HepG2 (cell line): ENCODE measurements around the gene SEC61A1. TPM values are rescaled to one million over a fixed set of nuclear protein-coding genes. Genes with fewer than 3 reads are reported as not detected.

Experiments
- ARNT ChIP-seq: fragments of 450-650 bp; IDR thresholded peaks from 2 replicates; pipeline ENCODE4 v1.6.1; 2017
- BRCA1 ChIP-seq: sonication (generic); formaldehyde crosslinking; IDR thresholded peaks from 2 replicates; pipeline ENCODE4 v1.4.0; 2020; ENCODE audit warnings: missing genetic modification reagents
- DNMT1 ChIP-seq: sonication (generic); formaldehyde crosslinking; IDR thresholded peaks from 2 replicates; pipeline ENCODE4 v1.5.1; 2020; ENCODE audit warnings: mild to moderate bottlenecking, missing genetic modification reagents
- ELF3 ChIP-seq: IDR thresholded peaks from 2 replicates; pipeline ENCODE4 v1.6.1; 2016; ENCODE audit warnings: missing genetic modification reagents, missing compliant biosample characterization
- MXI1 ChIP-seq: IDR thresholded peaks from 3 replicates; pipeline ENCODE4 v1.6.1; 2012; ENCODE audit warnings: low read depth, low read length, inconsistent platforms, borderline replicate concordance
- NFIC ChIP-seq: IDR thresholded peaks from 2 replicates; pipeline ENCODE4 v1.6.1; 2012; ENCODE audit warnings: mild to moderate bottlenecking, low read length, inconsistent platforms
- NFYB ChIP-seq: sonication (generic); formaldehyde crosslinking; IDR thresholded peaks from 2 replicates; pipeline ENCODE4 v1.4.0; 2020; ENCODE audit warnings: missing genetic modification reagents
- POLR2G ChIP-seq: fragments of 200-400 bp; formaldehyde crosslinking; IDR thresholded peaks from 2 replicates; pipeline ENCODE4 v1.6.1; 2018; ENCODE audit warnings: mild to moderate bottlenecking, low read depth, low read length, moderate library complexity
- RAD21 ChIP-seq: fragments of 450-650 bp; formaldehyde crosslinking; IDR thresholded peaks from 2 replicates; pipeline ENCODE4 v1.5.0; 2020; ENCODE audit warnings: mild to moderate bottlenecking
- RBAK ChIP-seq: sonication (generic); formaldehyde crosslinking; IDR thresholded peaks from 2 replicates; pipeline ENCODE4 v1.5.1; 2020; ENCODE audit warnings: mild to moderate bottlenecking, missing genetic modification reagents
- RXRA ChIP-seq: sonication (generic); formaldehyde crosslinking; IDR thresholded peaks from 2 replicates; pipeline ENCODE4 v1.5.1; 2020; ENCODE audit warnings: missing genetic modification reagents
- USF2 ChIP-seq, 2 experiments: sonication (generic) in 1 of 2; formaldehyde crosslinking in 1 of 2; IDR thresholded peaks; 2 replicates each; pipeline versions ENCODE4 v1.5.1 to v1.6.1; 2011 to 2020; ENCODE audit warnings: borderline replicate concordance in 1 of 2, low read depth in 1 of 2, low read length in 1 of 2, mild to moderate bottlenecking in 1 of 2, missing genetic modification reagents in 1 of 2, moderate library complexity in 1 of 2
- ZBTB21 ChIP-seq: sonication (generic); formaldehyde crosslinking; IDR thresholded peaks from 2 replicates; pipeline ENCODE4 v1.4.0; 2020; ENCODE audit warnings: missing genetic modification reagents
- ZFP82 ChIP-seq: sonication (generic); formaldehyde crosslinking; IDR thresholded peaks from 2 replicates; pipeline ENCODE4 v1.5.1; 2020; ENCODE audit warnings: mild to moderate bottlenecking, missing genetic modification reagents, borderline replicate concordance
- ZNF12 ChIP-seq: sonication (generic); formaldehyde crosslinking; IDR thresholded peaks from 2 replicates; pipeline ENCODE4 v1.5.0; 2020; ENCODE audit warnings: missing genetic modification reagents
- ZNF274 ChIP-seq: sonication (generic); formaldehyde crosslinking; IDR thresholded peaks from 2 replicates; pipeline ENCODE4 v1.5.1; 2020; ENCODE audit warnings: mild to moderate bottlenecking, missing genetic modification reagents
- ZNF317 ChIP-seq: sonication (generic); formaldehyde crosslinking; IDR thresholded peaks from 2 replicates; pipeline ENCODE4 v1.5.0; 2020; ENCODE audit warnings: mild to moderate bottlenecking, missing genetic modification reagents
- ZNF550 ChIP-seq: sonication (generic); formaldehyde crosslinking; IDR thresholded peaks from 2 replicates; pipeline ENCODE4 v1.4.0; 2020; ENCODE audit warnings: mild to moderate bottlenecking, missing genetic modification reagents, borderline replicate concordance
- ZNF598 ChIP-seq: sonication (generic); formaldehyde crosslinking; IDR thresholded peaks from 2 replicates; pipeline ENCODE4 v1.5.1; 2020; ENCODE audit warnings: mild to moderate bottlenecking, missing genetic modification reagents, borderline replicate concordance
- ZNF724P ChIP-seq: sonication (generic); formaldehyde crosslinking; IDR thresholded peaks from 2 replicates; pipeline ENCODE4 v1.8.0; 2022; ENCODE audit warnings: missing genetic modification reagents, borderline replicate concordance
- ZSCAN20 ChIP-seq: sonication (generic); formaldehyde crosslinking; IDR thresholded peaks from 2 replicates; pipeline ENCODE4 v1.4.0; 2020; ENCODE audit warnings: missing genetic modification reagents, mild to moderate bottlenecking, borderline replicate concordance
- polyA plus RNA-seq, 8 experiments: library from polyadenylated mRNA; depleted of rRNA in 3 of 8; stranded (reverse) in 7 of 8; unstranded in 1 of 8; fragments of >200 nt; fragmentation: Illumina TruSeq in 4 of 8; extraction: Trizol in 4 of 8; gene quantifications; 2 replicates each; pipeline versions ENCODE4 v1.2.1 to v1.2.3, GENCODE V29; 2011 to 2016; ENCODE audit warnings: low read depth in 4 of 8, missing spikeins in 1 of 8, mixed read lengths in 1 of 8; ENCODE audit not compliant: insufficient read depth in 1 of 8
- total RNA-seq, 5 experiments: library from RNA; depleted of rRNA; stranded (reverse); fragments of >200 nt; fragmentation: Illumina TruSeq; extraction: Trizol; gene quantifications; 2 replicates each; pipeline ENCODE4 v1.2.3, GENCODE V29; 2016; ENCODE audit warnings: low read depth in 1 of 5
- TF ChIP-seq, protein P1 (sequence below): sonication (generic); formaldehyde crosslinking; IDR thresholded peaks from 2 replicates; pipeline ENCODE4 v1.8.0; 2022; ENCODE audit warnings: mild to moderate bottlenecking, missing genetic modification reagents, borderline replicate concordance
- TF ChIP-seq, protein P2 (sequence below): sonication (generic); formaldehyde crosslinking; IDR thresholded peaks from 2 replicates; pipeline ENCODE4 v1.4.0; 2020; ENCODE audit warnings: mild to moderate bottlenecking, low read depth, missing genetic modification reagents
- TF ChIP-seq, protein P3 (sequence below): sonication (generic); formaldehyde crosslinking; IDR thresholded peaks from 2 replicates; pipeline ENCODE4 v1.5.1; 2020; ENCODE audit warnings: missing genetic modification reagents, mild to moderate bottlenecking, borderline replicate concordance

Gene SEC61A1
- total and polyA plus RNA-seq, 2 of the 13 experiments (the other 11 are each of a cell fraction or from before 2014, with no cell fraction given), result 170 to 203 TPM

DNA sequence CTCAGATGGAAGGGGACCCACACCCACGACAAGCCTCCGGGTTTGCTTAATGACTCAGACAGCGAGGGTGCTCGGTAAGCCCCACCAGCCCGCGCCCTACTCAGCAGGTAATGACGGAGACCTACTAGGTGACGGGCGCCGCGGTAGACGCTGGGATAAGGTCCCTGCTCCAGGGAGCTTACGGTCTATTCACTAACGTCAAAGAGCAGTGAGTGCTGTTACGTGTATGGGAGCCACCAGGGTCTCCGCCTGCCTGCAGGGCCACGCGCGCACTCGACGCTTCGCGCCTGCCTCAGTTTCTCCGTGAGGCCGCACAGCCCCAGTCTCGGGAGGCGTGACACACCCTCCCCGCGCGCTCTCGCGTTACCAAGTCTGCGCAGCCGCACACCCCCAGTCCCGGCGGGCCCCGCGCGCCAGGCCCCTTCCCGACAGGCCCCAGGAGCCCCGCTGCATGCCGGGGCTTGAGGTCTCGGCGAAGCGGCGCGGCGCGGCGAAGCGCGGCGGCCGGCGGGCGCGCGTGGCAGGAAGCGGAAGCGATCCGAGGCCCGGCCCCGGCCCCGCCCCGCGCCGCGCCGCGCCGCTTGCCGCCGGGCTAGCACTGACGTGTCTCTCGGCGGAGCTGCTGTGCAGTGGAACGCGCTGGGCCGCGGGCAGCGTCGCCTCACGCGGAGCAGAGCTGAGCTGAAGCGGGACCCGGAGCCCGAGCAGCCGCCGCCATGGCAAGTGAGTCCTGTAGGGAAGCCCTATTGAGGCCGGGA is at the start of gene SEC61A1 (continued):
- TF ChIP-seq ZBTB21 (CRISPR knock-in tag) (peak; percentile 26; the same call in 1 of the 2 replicates), NFYB (CRISPR knock-in tag) (no peak), ZNF550 (CRISPR knock-in tag) (0 out of 2 replicates have a peak, but pooled peaks have one; percentile 91), ZNF598 (CRISPR knock-in tag) (no peak), NFIC (no peak), RXRA (CRISPR knock-in tag) (peak; percentile 61; the same call in 1 of the 2 replicates), ARNT (no peak), MXI1 (peak; percentile 67; the same call in 1 of the 3 replicates), BRCA1 (CRISPR knock-in tag) (no peak; the same call in none of the 2 replicates), RAD21 (CRISPR knock-in tag) (peak; percentile 49; the same call in 1 of the 2 replicates), ZSCAN20 (CRISPR knock-in tag) (0 out of 2 replicates have a peak, but pooled peaks have one; percentile 20), RBAK (no peak), USF2 (IDR thresholded peaks at IDR 0.05; ENCODE audit: low read depth, low read length) (no peak), USF2 (CRISPR knock-in tag; IDR thresholded peaks at IDR 0.05; ENCODE audit: borderline replicate concordance) (no peak), ZNF317 (CRISPR knock-in tag) (0 out of 2 replicates have a peak, but pooled peaks have one; percentile 55), ZNF12 (CRISPR knock-in tag) (no peak), DNMT1 (CRISPR knock-in tag) (peak; percentile 56; the same call in 1 of the 2 replicates), ZFP82 (peak; percentile 99), ELF3 (peak; percentile 44; the same call in 1 of the 2 replicates), ZNF724P (CRISPR knock-in tag) (0 out of 2 replicates have a peak, but pooled peaks have one; percentile 45), POLR2G (peak; percentile 79), ZNF274 (0 out of 2 replicates have a peak, but pooled peaks have one; percentile 14)
- TF ChIP-seq, protein P1, sequence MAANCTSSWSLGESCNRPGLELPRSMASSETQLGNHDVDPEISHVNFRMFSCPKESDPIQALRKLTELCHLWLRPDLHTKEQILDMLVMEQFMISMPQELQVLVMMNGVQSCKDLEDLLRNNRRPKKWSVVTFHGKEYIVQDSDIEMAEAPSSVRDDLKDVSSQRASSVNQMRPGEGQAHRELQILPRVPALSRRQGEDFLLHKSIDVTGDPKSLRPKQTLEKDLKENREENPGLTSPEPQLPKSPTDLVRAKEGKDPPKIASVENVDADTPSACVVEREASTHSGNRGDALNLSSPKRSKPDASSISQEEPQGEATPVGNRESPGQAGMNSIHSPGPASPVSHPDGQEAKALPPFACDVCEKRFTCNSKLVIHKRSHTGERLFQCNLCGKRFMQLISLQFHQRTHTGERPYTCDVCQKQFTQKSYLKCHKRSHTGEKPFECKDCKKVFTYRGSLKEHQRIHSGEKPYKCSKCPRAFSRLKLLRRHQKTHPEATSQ (CRISPR knock-in tag), result peak; percentile 45; the same call in 1 of the 2 replicates
- TF ChIP-seq, protein P2, sequence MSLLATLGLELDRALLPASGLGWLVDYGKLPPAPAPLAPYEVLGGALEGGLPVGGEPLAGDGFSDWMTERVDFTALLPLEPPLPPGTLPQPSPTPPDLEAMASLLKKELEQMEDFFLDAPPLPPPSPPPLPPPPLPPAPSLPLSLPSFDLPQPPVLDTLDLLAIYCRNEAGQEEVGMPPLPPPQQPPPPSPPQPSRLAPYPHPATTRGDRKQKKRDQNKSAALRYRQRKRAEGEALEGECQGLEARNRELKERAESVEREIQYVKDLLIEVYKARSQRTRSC (CRISPR knock-in tag), result no peak
- TF ChIP-seq, protein P3, sequence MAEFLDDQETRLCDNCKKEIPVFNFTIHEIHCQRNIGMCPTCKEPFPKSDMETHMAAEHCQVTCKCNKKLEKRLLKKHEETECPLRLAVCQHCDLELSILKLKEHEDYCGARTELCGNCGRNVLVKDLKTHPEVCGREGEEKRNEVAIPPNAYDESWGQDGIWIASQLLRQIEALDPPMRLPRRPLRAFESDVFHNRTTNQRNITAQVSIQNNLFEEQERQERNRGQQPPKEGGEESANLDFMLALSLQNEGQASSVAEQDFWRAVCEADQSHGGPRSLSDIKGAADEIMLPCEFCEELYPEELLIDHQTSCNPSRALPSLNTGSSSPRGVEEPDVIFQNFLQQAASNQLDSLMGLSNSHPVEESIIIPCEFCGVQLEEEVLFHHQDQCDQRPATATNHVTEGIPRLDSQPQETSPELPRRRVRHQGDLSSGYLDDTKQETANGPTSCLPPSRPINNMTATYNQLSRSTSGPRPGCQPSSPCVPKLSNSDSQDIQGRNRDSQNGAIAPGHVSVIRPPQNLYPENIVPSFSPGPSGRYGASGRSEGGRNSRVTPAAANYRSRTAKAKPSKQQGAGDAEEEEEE (CRISPR knock-in tag), result peak; percentile 41; the same call in 1 of the 2 replicates
